ENCODE measurements around the gene MAPRE3. TPM values are rescaled to one million over a fixed set of nuclear protein-coding genes. Genes with fewer than 3 reads are reported as not detected.

MAPRE3 gene
- total RNA-seq, 1 experiment from 2014 or later, result 10.3 TPM

GRCh38 chr2:26936855-26937254 is 33.6 kb upstream of the MAPRE3 start:
- Mint-ChIP-seq H3K9me3 (no peaks in the 10 kb centered on the region), H3K27me3 (ENCODE audit: low read depth) (no peaks in the 10 kb centered on the region), H3K4me3 (no peak overlapping the region), H3K27ac (no peak overlapping the region), H3K4me1 (peaks cover 3% of the 10 kb centered on the region; the same call in 1 of the 2 replicates), H3K36me3 (no peaks in the 10 kb centered on the region)
- CTCF ChIA-PET, result interaction anchor here (2.2 to 11.9 kb wide), 2 partner anchors 14 to 89 kb away, joined by 6 to 315 read pairs; partner anchors contain the start of gene DPYSL5
- TF ChIP-seq RELA (CRISPR knock-in tag; IDR thresholded peaks at IDR 0.05; ENCODE audit: borderline replicate concordance) (no peak), FOXP1 (CRISPR knock-in tag; IDR thresholded peaks at IDR 0.05; ENCODE audit: borderline replicate concordance) (no peak), TEAD4 (CRISPR knock-in tag; IDR thresholded peaks at IDR 0.05) (no peak), SP1 (CRISPR knock-in tag; conservative IDR thresholded peaks at IDR 0.05) (no peak), CREM (CRISPR knock-in tag; IDR thresholded peaks at IDR 0.05) (no peak), MXD4 (CRISPR knock-in tag; IDR thresholded peaks at IDR 0.05; ENCODE audit: borderline replicate concordance) (no peak), ESRRA (CRISPR knock-in tag; IDR thresholded peaks at IDR 0.05; ENCODE audit: borderline replicate concordance) (no peak), ZNF317 (CRISPR knock-in tag; IDR thresholded peaks at IDR 0.05; ENCODE audit: borderline replicate concordance, low read depth) (no peak), ZMAT4 (CRISPR knock-in tag; IDR thresholded peaks at IDR 0.05) (no peak), JAZF1 (CRISPR knock-in tag; IDR thresholded peaks at IDR 0.05) (no peak), EMX1 (CRISPR knock-in tag; IDR thresholded peaks at IDR 0.05) (no peak), KAT7 (CRISPR knock-in tag; IDR thresholded peaks at IDR 0.05; ENCODE audit: borderline replicate concordance) (no peak)
- DNase-seq (ENCODE audit: low spot score) (no peak), ATAC-seq (no peak)
- POLR2A ChIA-PET, result no interaction called here

GRCh38 chr2:26938399-26939118 is 31.9 kb upstream of the MAPRE3 start:
- Mint-ChIP-seq H3K27ac (no peak overlapping the region), H3K4me3 (no peak overlapping the region), H3K27me3 (ENCODE audit: low read depth) (peaks cover 16% of the 10 kb centered on the region), H3K9me3 (no peaks in the 10 kb centered on the region), H3K4me1 (peaks cover 16% of the 10 kb centered on the region), H3K36me3 (no peaks in the 10 kb centered on the region)
- TF ChIP-seq ZNF396 (CRISPR knock-in tag; IDR thresholded peaks at IDR 0.05; ENCODE audit: borderline replicate concordance), result no peak
- ChIA-PET CTCF (interaction anchor here (0.9 to 11.9 kb wide), 5 partner anchors 16 to 96 kb away, joined by 3 to 315 read pairs (median 6); partner anchors contain the start of gene DPYSL5), POLR2A (no interaction called here)
- DNase-seq (ENCODE audit: low spot score) (no peak), ATAC-seq (no peak)

- Mint-ChIP-seq H3K9me3 (no peaks in the 10 kb centered on the region), H3K36me3 (no peaks in the 10 kb centered on the region), H3K4me1 (peaks cover 16% of the 10 kb centered on the region), H3K27ac (no peak overlapping the region), H3K27me3 (ENCODE audit: low read depth) (peaks cover 29% of the 10 kb centered on the region), H3K4me3 (no peak overlapping the region)
- ATAC-seq, result no peak
- CTCF ChIA-PET, result interaction anchor here (1.3 to 11.9 kb wide), 5 partner anchors 14 to 92 kb away, joined by 3 to 315 read pairs (median 7); partner anchors contain the start of gene DPYSL5
- DNase-seq (ENCODE audit: low spot score), result no peak
- TF ChIP-seq ZNF423 (CRISPR knock-in tag; IDR thresholded peaks at IDR 0.05), result no peak
- TF ChIP-seq NFYB (CRISPR knock-in tag; conservative IDR thresholded peaks at IDR 0.05; ENCODE audit: low read depth), result no peak
- POLR2A ChIA-PET, result no interaction called here
These were observed 30.4 kb upstream of the MAPRE3 start for GRCh38 chr2:26940001-26940400.

- Mint-ChIP-seq H3K27me3 (ENCODE audit: low read depth) (peaks cover 29% of the 10 kb centered on the region), H3K27ac (no peak overlapping the region), H3K4me3 (no peak overlapping the region), H3K9me3 (no peaks in the 10 kb centered on the region), H3K4me1 (peaks cover 16% of the 10 kb centered on the region), H3K36me3 (no peaks in the 10 kb centered on the region)
- DNase-seq (ENCODE audit: low spot score), result no peak
- POLR2A ChIA-PET, result no interaction called here
- CTCF ChIA-PET, result interaction anchor here (0.7 to 11.9 kb wide), 8 partner anchors 15 to 108 kb away, joined by 3 to 315 read pairs (median 26); partner anchors contain the start of gene DPYSL5
- no peak for ATAC-seq
- no peak for TF ChIP-seq OVOL2 (CRISPR knock-in tag; IDR thresholded peaks at IDR 0.05; ENCODE audit: borderline replicate concordance)
- no peak for TF ChIP-seq FOXJ3 (CRISPR knock-in tag; IDR thresholded peaks at IDR 0.05; ENCODE audit: borderline replicate concordance)
- no peak for TF ChIP-seq MYBL2 (CRISPR knock-in tag; IDR thresholded peaks at IDR 0.05)
These were observed 29.0 kb upstream of the MAPRE3 start for GRCh38 chr2:26941486-26941885.

Measured in WTC11 (cell line).